ENCODE data around the gene RASGRF2.

GRCh38 chr5:81253875-81254274 lies 293.7 kb downstream of the RASGRF2 start:
- no peak for TF ChIP-seq POLR2A (IDR thresholded peaks at IDR 0.05)
- TF ChIP-seq CTCF (IDR thresholded peaks at IDR 0.05 in 8 of 11, conservative IDR thresholded peaks at IDR 0.05 in 3 of 11) = no peak

Data from spleen (tissue), 7 donors.